Measurements from ENCODE around the gene DTYMK. TPM values are rescaled to one million over a fixed set of nuclear protein-coding genes. Genes with fewer than 3 reads are reported as not detected.

DTYMK gene
- total RNA-seq, 2 experiments from 2014 or later, result 4.8 to 6.0 TPM

GRCh38 chr2:241652142-241652541 lies 34.5 kb downstream of the DTYMK start:
- CTCF ChIA-PET, result no interaction called here
- POLR2A ChIA-PET, result no interaction called here
- no peak overlapping the region for H3K27ac Mint-ChIP-seq
- Histone ChIP-seq H3K36me3 (ENCODE audit: insufficient read depth, low read length) (peaks cover 60% of the 10 kb centered on the region), H3K4me1 (ENCODE audit: insufficient read depth, low read length) (no peaks in the 10 kb centered on the region), H3K27ac (ENCODE audit: low read depth in 1 of 2, low read length in 2 of 2) (no peak overlapping the region), H3K9me3 (ENCODE audit: control insufficient read depth in 1 of 2, insufficient read depth in 1 of 2, low read length in 2 of 2) (no peaks in the 10 kb centered on the region), H3K4me3 (ENCODE audit: low read length) (no peak overlapping the region), H3K27me3 (ENCODE audit: control insufficient read depth in 1 of 2, insufficient read depth in 2 of 2, low read length in 2 of 2) (no peaks in the 10 kb centered on the region)
- H3K9me3 Mint-ChIP-seq, result no peaks in the 10 kb centered on the region
- peaks cover 10% of the 10 kb centered on the region for H3K4me1 Mint-ChIP-seq (ENCODE audit: low read depth)
- ATAC-seq (ENCODE audit: poor library complexity) (no peak), DNase-seq (no peak)
- H3K4me3 Mint-ChIP-seq, result no peak overlapping the region
- no peaks in the 10 kb centered on the region for H3K27me3 Mint-ChIP-seq
- TF ChIP-seq CTCF (IDR thresholded peaks at IDR 0.05), result no peak
- intact Hi-C loops (cut with DNase I, micrococcal nuclease), result no loop called here
- H3K36me3 Mint-ChIP-seq (ENCODE audit: low read depth), result peaks cover 64% of the 10 kb centered on the region

- no peaks in the 10 kb centered on the region for H3K9me3 ChIP-seq (ENCODE audit: control insufficient read depth in 1 of 2, insufficient read depth in 1 of 2, low read length in 2 of 2)
- H3K4me1 ChIP-seq (ENCODE audit: insufficient read depth, low read length), result peaks cover 6% of the 10 kb centered on the region
- ChIA-PET CTCF (no interaction called here), POLR2A (no interaction called here)
- DNase-seq (no peak), ATAC-seq (ENCODE audit: poor library complexity) (no peak)
- Mint-ChIP-seq H3K4me3 (no peak overlapping the region), H3K4me1 (ENCODE audit: low read depth) (peaks cover 14% of the 10 kb centered on the region), H3K9me3 (no peaks in the 10 kb centered on the region), H3K36me3 (ENCODE audit: low read depth) (peaks cover 43% of the 10 kb centered on the region), H3K27ac (no peak overlapping the region), H3K27me3 (no peaks in the 10 kb centered on the region)
- TF ChIP-seq CTCF (IDR thresholded peaks at IDR 0.05), result no peak
- intact Hi-C loops (cut with DNase I, micrococcal nuclease), result no loop called here
- H3K4me3 ChIP-seq (ENCODE audit: low read length), result no peak overlapping the region
- no peak overlapping the region for H3K27ac ChIP-seq (ENCODE audit: low read depth in 1 of 2, low read length in 2 of 2)
- H3K27me3 ChIP-seq (ENCODE audit: control insufficient read depth in 1 of 2, insufficient read depth in 2 of 2, low read length in 2 of 2), result no peaks in the 10 kb centered on the region
- peaks cover 41% of the 10 kb centered on the region for H3K36me3 ChIP-seq (ENCODE audit: insufficient read depth, low read length)
Observed at GRCh38 chr2:241649927-241650326, 36.7 kb downstream of the DTYMK start.

GRCh38 chr2:241649404-241649803 lies 37.2 kb downstream of the DTYMK start:
- no peak overlapping the region for H3K27ac ChIP-seq (ENCODE audit: low read depth in 1 of 2, low read length in 2 of 2)
- no peak for ATAC-seq (ENCODE audit: poor library complexity)
- H3K9me3 Mint-ChIP-seq, result no peaks in the 10 kb centered on the region
- H3K4me1 ChIP-seq (ENCODE audit: insufficient read depth, low read length), result peaks cover 8% of the 10 kb centered on the region
- no peaks in the 10 kb centered on the region for H3K27me3 ChIP-seq (ENCODE audit: control insufficient read depth in 1 of 2, insufficient read depth in 2 of 2, low read length in 2 of 2)
- ChIA-PET CTCF (no interaction called here), POLR2A (no interaction called here)
- no peak overlapping the region for H3K4me3 Mint-ChIP-seq
- H3K9me3 ChIP-seq (ENCODE audit: control insufficient read depth in 1 of 2, insufficient read depth in 1 of 2, low read length in 2 of 2), result no peaks in the 10 kb centered on the region
- H3K4me3 ChIP-seq (ENCODE audit: low read length), result no peak overlapping the region
- TF ChIP-seq CTCF (IDR thresholded peaks at IDR 0.05), result no peak
- DNase-seq, result no peak
- peaks cover 15% of the 10 kb centered on the region for H3K4me1 Mint-ChIP-seq (ENCODE audit: low read depth)
- H3K27ac Mint-ChIP-seq, result no peak overlapping the region
- no peaks in the 10 kb centered on the region for H3K27me3 Mint-ChIP-seq
- intact Hi-C loops (cut with DNase I, micrococcal nuclease), result no loop called here
- peaks cover 35% of the 10 kb centered on the region for H3K36me3 ChIP-seq (ENCODE audit: insufficient read depth, low read length)
- H3K36me3 Mint-ChIP-seq (ENCODE audit: low read depth), result peaks cover 38% of the 10 kb centered on the region

Measured in CD4-positive, alpha-beta T cell (primary cell).